DMS53 (cell line): Measurements from ENCODE around the gene SPINK6.

Source experiments
- DNase-seq: peaks from one replicate; lab custom pipeline; 2025; lab: John Stamatoyannopoulos, UW

Gene SPINK6

GRCh38 chr5:148224117-148224742 lies 21.4 kb downstream of the SPINK6 start:
- no peak for DNase-seq

- DNase-seq: no peak
These were observed 25.6 kb downstream of the SPINK6 start for GRCh38 chr5:148228392-148228984.

GRCh38 chr5:148229840-148230239 lies 27.0 kb downstream of the SPINK6 start:
- no peak for DNase-seq

GRCh38 chr5:148230240-148230639 lies 27.4 kb downstream of the SPINK6 start:
- DNase-seq: no peak

- no peak for DNase-seq
These were observed 35.1 kb downstream of the SPINK6 start for GRCh38 chr5:148237785-148238417.

- no peak for DNase-seq
These were observed 35.6 kb downstream of the SPINK6 start, which contains the start of gene MARCOL for GRCh38 chr5:148238418-148238794. TSS of gene MARCOL (plus strand) at chr5:148238525. CDS start at chr5:148238598, 73 bp downstream.

- no peak for DNase-seq
These were observed 46.1 kb downstream of the SPINK6 start for GRCh38 chr5:148248894-148249293.

- DNase-seq: no peak
These were observed 52.6 kb downstream of the SPINK6 start for GRCh38 chr5:148255456-148255855.

GRCh38 chr5:148259288-148259687 lies 56.4 kb downstream of the SPINK6 start:
- DNase-seq: no peak

- no peak for DNase-seq
These were observed 58.4 kb downstream of the SPINK6 start for GRCh38 chr5:148261221-148261620.
